DOHH2 (cell line): Measurements from ENCODE around the gene STUM.

Experiments used
- H3F3A ChIP-seq: fragments of 200-600 bp; sonication (generic), shearing (Covaris generic); 2 replicates; pipeline ENCODE4 v1.6.0; 2016; ENCODE audit warnings: antibody characterized with exemption, mild to moderate bottlenecking; ENCODE audit not compliant: control insufficient read depth, insufficient read depth
- H3K27ac ChIP-seq: fragments of 200-600 bp; sonication (generic); 2 replicates; pipeline ENCODE4 v1.5.1; 2014; ENCODE audit warnings: low read depth, mild to moderate bottlenecking, low read length, moderate library complexity
- H3K27me3 ChIP-seq: fragments of 200-600 bp; sonication (generic); 2 replicates; pipeline ENCODE4 v1.6.1; 2014; ENCODE audit warnings: mild to moderate bottlenecking, low read length, mixed read lengths; ENCODE audit not compliant: control insufficient read depth
- H3K36me3 ChIP-seq: fragments of 200-600 bp; sonication (generic); 2 replicates; pipeline ENCODE4 v1.6.1; 2014; ENCODE audit warnings: mild to moderate bottlenecking, low read length, moderate library complexity, mixed read lengths; ENCODE audit not compliant: control insufficient read depth
- H3K4me1 ChIP-seq: fragments of 200-600 bp; sonication (generic); 2 replicates; pipeline ENCODE4 v1.6.1; 2014; ENCODE audit warnings: mild to moderate bottlenecking, low read length, mixed read lengths; ENCODE audit not compliant: control insufficient read depth
- H3K4me2 ChIP-seq: fragments of 200-600 bp; sonication (generic); 2 replicates; pipeline ENCODE4 v1.6.0; 2014; ENCODE audit warnings: mild to moderate bottlenecking, low read length, moderate library complexity
- H3K4me3 ChIP-seq: fragments of 200-600 bp; sonication (generic); 2 replicates; pipeline ENCODE4 v1.5.1; 2014; ENCODE audit warnings: mild to moderate bottlenecking, low read length, mixed read lengths
- H3K79me2 ChIP-seq: fragments of 200-600 bp; sonication (generic); 2 replicates; pipeline ENCODE4 v1.6.1; 2014; ENCODE audit warnings: mild to moderate bottlenecking, low read length, mixed read lengths; ENCODE audit not compliant: control insufficient read depth
- H3K9me2 ChIP-seq: fragments of 200-600 bp; sonication (generic); replicated peaks from 2 replicates; pipeline ENCODE4 v1.6.1; 2014; ENCODE audit warnings: mild to moderate bottlenecking, low read length, mixed read lengths; ENCODE audit not compliant: control insufficient read depth
- H3K9me3 ChIP-seq: fragments of 200-600 bp; sonication (generic); 2 replicates; pipeline ENCODE4 v1.6.1; 2014; ENCODE audit warnings: antibody characterized with exemption, low read length, mixed read lengths; ENCODE audit not compliant: control insufficient read depth, insufficient read depth
- H4K20me1 ChIP-seq: fragments of 200-600 bp; sonication (generic); 2 replicates; pipeline ENCODE4 v1.6.0; 2014; ENCODE audit warnings: low read depth, mild to moderate bottlenecking, antibody characterized with exemption, low read length, moderate library complexity; ENCODE audit not compliant: control insufficient read depth, insufficient read depth
- EZH2phosphoT487 ChIP-seq: fragments of 200-600 bp; sonication (generic); IDR thresholded peaks from 2 replicates; pipeline ENCODE4 v1.6.1; 2017; ENCODE audit warnings: borderline replicate concordance, mild to moderate bottlenecking, antibody characterized with exemption, low read length, moderate library complexity, mixed read lengths
- TF ChIP-seq, protein P1 (sequence below): fragments of 200-600 bp; sonication (generic); IDR thresholded peaks from one replicate; pipeline ENCODE4 v1.5.1; 2014; ENCODE audit warnings: antibody characterized with exemption, mild to moderate bottlenecking, low read depth, low read length; ENCODE audit not compliant: poor library complexity, severe bottlenecking

STUM gene

DNA sequence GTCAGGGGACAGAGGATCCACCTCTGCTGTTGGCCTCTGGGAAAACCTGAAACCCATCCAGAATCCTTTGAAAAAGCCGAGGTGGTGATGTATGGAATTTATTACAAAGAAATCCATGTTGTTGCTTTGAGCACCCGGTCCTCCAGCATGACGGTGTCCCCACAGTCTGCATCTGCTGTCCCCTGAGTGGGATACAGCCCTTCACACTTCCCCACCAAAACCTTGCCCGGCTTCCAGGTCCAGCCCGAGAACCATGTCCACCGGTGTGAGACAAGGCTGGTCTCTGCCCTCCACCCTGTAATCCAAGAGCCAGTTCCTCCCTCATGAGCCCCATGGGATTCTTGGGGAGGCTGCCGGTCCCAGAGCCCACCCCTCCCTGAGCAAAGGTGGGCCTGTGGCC, 70.5 kb downstream of the STUM start:
- H3K9me2 ChIP-seq: no peaks in the 10 kb centered on the region
- no peak overlapping the region for H3K27ac ChIP-seq
- no peak overlapping the region for H3K4me3 ChIP-seq
- H3K27me3 ChIP-seq: peaks cover 3% of the 10 kb centered on the region; the same call in 1 of the 2 replicates
- H3K9me3 ChIP-seq: no peaks in the 10 kb centered on the region
- H3K79me2 ChIP-seq: no peaks in the 10 kb centered on the region
- H3F3A ChIP-seq: no peaks in the 10 kb centered on the region
- H3K4me2 ChIP-seq: no peak overlapping the region
- no peak for TF ChIP-seq EZH2phosphoT487
- TF ChIP-seq, protein P1, sequence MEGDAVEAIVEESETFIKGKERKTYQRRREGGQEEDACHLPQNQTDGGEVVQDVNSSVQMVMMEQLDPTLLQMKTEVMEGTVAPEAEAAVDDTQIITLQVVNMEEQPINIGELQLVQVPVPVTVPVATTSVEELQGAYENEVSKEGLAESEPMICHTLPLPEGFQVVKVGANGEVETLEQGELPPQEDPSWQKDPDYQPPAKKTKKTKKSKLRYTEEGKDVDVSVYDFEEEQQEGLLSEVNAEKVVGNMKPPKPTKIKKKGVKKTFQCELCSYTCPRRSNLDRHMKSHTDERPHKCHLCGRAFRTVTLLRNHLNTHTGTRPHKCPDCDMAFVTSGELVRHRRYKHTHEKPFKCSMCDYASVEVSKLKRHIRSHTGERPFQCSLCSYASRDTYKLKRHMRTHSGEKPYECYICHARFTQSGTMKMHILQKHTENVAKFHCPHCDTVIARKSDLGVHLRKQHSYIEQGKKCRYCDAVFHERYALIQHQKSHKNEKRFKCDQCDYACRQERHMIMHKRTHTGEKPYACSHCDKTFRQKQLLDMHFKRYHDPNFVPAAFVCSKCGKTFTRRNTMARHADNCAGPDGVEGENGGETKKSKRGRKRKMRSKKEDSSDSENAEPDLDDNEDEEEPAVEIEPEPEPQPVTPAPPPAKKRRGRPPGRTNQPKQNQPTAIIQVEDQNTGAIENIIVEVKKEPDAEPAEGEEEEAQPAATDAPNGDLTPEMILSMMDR: no peak
- no peaks in the 10 kb centered on the region for H3K36me3 ChIP-seq
- H3K4me1 ChIP-seq: peaks cover 3% of the 10 kb centered on the region; the same call in 1 of the 2 replicates
- H4K20me1 ChIP-seq: no peaks in the 10 kb centered on the region

DNA sequence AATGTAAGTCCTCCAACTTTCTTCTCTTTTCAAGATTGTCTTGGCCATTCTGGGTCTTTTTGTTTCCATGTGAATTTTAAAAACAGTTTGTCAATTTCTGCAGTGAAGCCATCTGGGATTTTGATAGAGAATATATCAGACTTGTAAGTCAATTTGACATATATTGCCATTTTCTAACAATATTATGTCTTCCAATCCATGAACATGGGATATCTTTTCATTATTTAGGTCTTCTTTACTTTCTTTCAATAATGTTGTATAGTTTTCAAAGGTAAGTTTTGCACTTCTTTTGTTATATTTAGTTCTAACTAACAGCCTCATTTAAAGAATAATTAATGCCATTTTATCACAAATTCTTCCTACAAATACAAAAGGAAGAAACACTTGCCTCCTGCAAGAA, 73.4 kb downstream of the STUM start:
- Histone ChIP-seq H3K4me2 (no peak overlapping the region), H3K36me3 (no peaks in the 10 kb centered on the region)
- TF ChIP-seq EZH2phosphoT487: no peak
- TF ChIP-seq, protein P1: no peak

DNA sequence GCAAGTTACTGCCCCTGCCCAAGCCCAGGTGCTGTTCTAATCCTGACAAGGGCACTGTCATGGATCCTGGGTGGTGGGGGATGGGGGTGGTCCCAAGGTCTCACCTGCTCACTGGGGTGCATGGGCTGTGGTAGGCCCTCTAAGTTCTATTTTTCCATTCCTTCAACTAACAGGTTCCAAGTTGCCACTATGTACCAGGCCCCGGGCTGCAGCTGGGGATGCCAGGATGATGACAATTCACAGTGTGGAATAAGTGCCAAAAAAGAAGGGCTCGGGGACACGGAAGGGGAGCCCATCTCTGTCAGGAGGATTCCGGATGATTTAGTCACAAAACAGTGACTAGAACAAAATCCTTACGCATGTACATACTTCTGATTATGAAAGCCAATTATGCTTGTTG, 76.0 kb downstream of the STUM start:
- Histone ChIP-seq H3K9me2 (no peaks in the 10 kb centered on the region), H3F3A (no peaks in the 10 kb centered on the region), H3K27me3 (no peaks in the 10 kb centered on the region), H3K27ac (no peak overlapping the region), H3K9me3 (no peaks in the 10 kb centered on the region), H3K4me1 (peaks cover 15% of the 10 kb centered on the region), H3K4me3 (no peak overlapping the region), H4K20me1 (no peaks in the 10 kb centered on the region), H3K4me2 (no peak overlapping the region), H3K79me2 (no peaks in the 10 kb centered on the region), H3K36me3 (no peaks in the 10 kb centered on the region)
- TF ChIP-seq, protein P1: no peak
- no peak for TF ChIP-seq EZH2phosphoT487

More for the DNA sequence above, 73.4 kb downstream of the STUM start:
- H3K9me3 ChIP-seq: no peaks in the 10 kb centered on the region
- no peaks in the 10 kb centered on the region for H3F3A ChIP-seq
- H3K79me2 ChIP-seq: no peaks in the 10 kb centered on the region
- H3K9me2 ChIP-seq: no peaks in the 10 kb centered on the region
- H3K4me1 ChIP-seq: peaks cover 18% of the 10 kb centered on the region
- no peaks in the 10 kb centered on the region for H4K20me1 ChIP-seq
- no peak overlapping the region for H3K27ac ChIP-seq
- H3K4me3 ChIP-seq: no peak overlapping the region
- peaks cover under 1% of the 10 kb centered on the region; the same call in 1 of the 2 replicates for H3K27me3 ChIP-seq

DNA sequence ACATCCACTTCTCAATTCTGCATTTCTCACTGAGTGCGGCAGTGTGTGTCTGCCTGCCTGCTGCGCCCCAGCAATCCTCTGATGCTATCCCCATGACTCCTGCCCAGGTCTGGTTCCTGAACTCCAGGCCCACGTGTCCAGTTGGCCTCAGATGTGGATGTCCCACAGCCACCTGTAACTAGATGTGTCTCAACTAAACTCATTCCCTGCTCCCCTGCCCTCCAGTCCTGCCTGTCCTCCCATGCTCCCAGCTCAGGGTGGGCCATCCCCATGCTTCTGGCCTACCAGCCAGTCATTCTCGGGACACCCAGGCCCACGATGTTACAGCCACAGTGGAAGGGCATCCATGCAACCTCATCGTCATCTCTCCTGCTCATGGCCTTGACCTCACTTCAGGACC, 76.8 kb downstream of the STUM start:
- Histone ChIP-seq H3K27me3 (no peaks in the 10 kb centered on the region), H3K9me3 (no peaks in the 10 kb centered on the region), H3K4me2 (no peak overlapping the region), H3K4me1 (peaks cover 15% of the 10 kb centered on the region), H3K27ac (no peak overlapping the region), H3K9me2 (no peaks in the 10 kb centered on the region), H3F3A (no peaks in the 10 kb centered on the region), H3K36me3 (no peaks in the 10 kb centered on the region), H3K4me3 (no peak overlapping the region), H3K79me2 (no peaks in the 10 kb centered on the region), H4K20me1 (no peaks in the 10 kb centered on the region)
- TF ChIP-seq EZH2phosphoT487: no peak
- TF ChIP-seq, protein P1: no peak
